K562 (cell line): Measurements from ENCODE around the gene CCDC9. TPM values are rescaled to one million over a fixed set of nuclear protein-coding genes. Genes with fewer than 3 reads are reported as not detected.
A peak's percentile ranks its signal among the peaks of the same experiment; 100 is the strongest.

Source experiments
- AFF1 ChIP-seq, 2 experiments: fragments of 450-650 bp; IDR thresholded peaks; 2 replicates each; pipeline ENCODE4 v1.6.1; 2018; ENCODE audit warnings: mild to moderate bottlenecking in 2 of 2, low read depth in 1 of 2; ENCODE audit not compliant: partially characterized antibody in 2 of 2
- ATF4 ChIP-seq: fragments of 450-650 bp; formaldehyde crosslinking; IDR thresholded peaks from 2 replicates; pipeline ENCODE4 v1.4.0; 2022; ENCODE audit warnings: mild to moderate bottlenecking, moderate library complexity
- CXXC5 ChIP-seq: fragments of 250-450 bp; sonication (Bioruptor Pico); IDR thresholded peaks from 2 replicates; pipeline ENCODE4 v1.8.0; 2022; ENCODE audit warnings: inconsistent platforms, mild to moderate bottlenecking, moderate library complexity
- ELF4 ChIP-seq: fragments of 450-650 bp; formaldehyde crosslinking; IDR thresholded peaks from 2 replicates; pipeline ENCODE4 v1.4.0; 2022; ENCODE audit warnings: missing genetic modification characterization
- FOS ChIP-seq: IDR thresholded peaks from 3 replicates; pipeline ENCODE4 v1.6.1; 2011; ENCODE audit not compliant: insufficient read length; ENCODE audit errors: extremely low read depth
- HDAC6 ChIP-seq: IDR thresholded peaks from 2 replicates; pipeline ENCODE4 v1.6.1; 2012; ENCODE audit warnings: low read depth, mild to moderate bottlenecking, control low read depth, inconsistent platforms, low read length, moderate library complexity
- PPARD ChIP-seq: fragments of 250-450 bp; sonication (Bioruptor Pico); IDR thresholded peaks from 2 replicates; pipeline ENCODE4 v1.8.0; 2022; ENCODE audit warnings: inconsistent platforms, mild to moderate bottlenecking, moderate library complexity
- RB1 ChIP-seq: fragments of 450-650 bp; IDR thresholded peaks from 2 replicates; pipeline ENCODE4 v1.6.1; 2017; ENCODE audit warnings: low read depth, mild to moderate bottlenecking
- SMAD1 ChIP-seq: fragments of 150-350 bp; IDR thresholded peaks from 2 replicates; pipeline ENCODE4 v1.6.1; 2014; ENCODE audit warnings: low read length, low read depth; ENCODE audit not compliant: partially characterized antibody
- SMARCB1 ChIP-seq: IDR thresholded peaks from 2 replicates; pipeline ENCODE4 v1.6.1; 2011; ENCODE audit warnings: improper control_type of control experiment, low read depth; ENCODE audit not compliant: insufficient read length
- TEAD1 ChIP-seq, 2 experiments: fragments of 450-650 bp in 1 of 2; sonication (generic) in 1 of 2; formaldehyde crosslinking; IDR thresholded peaks; 2 replicates each; pipeline versions ENCODE4 v1.4.0 to v1.8.0; 2020 to 2022; ENCODE audit warnings: mild to moderate bottlenecking in 2 of 2, missing genetic modification reagents in 1 of 2
- UBTF ChIP-seq, 2 experiments: IDR thresholded peaks; 2 replicates each; pipeline ENCODE4 v1.6.1; 2012; ENCODE audit warnings: improper control_type of control experiment in 2 of 2, low read depth in 2 of 2, low read length in 2 of 2, borderline replicate concordance in 1 of 2
- ZBTB49 ChIP-seq: sonication (generic); formaldehyde crosslinking; IDR thresholded peaks from 2 replicates; pipeline ENCODE4 v1.8.0; 2022; ENCODE audit warnings: missing genetic modification reagents, mild to moderate bottlenecking, borderline replicate concordance
- ZNF586 ChIP-seq: fragments of 450-650 bp; formaldehyde crosslinking; conservative IDR thresholded peaks from 2 replicates; pipeline ENCODE4 v1.4.0; 2020; ENCODE audit warnings: mild to moderate bottlenecking, moderate library complexity
- ZNF668 ChIP-seq: fragments of 250-450 bp; sonication (Bioruptor Pico); IDR thresholded peaks from 2 replicates; pipeline ENCODE4 v1.8.0; 2022; ENCODE audit warnings: mild to moderate bottlenecking, inconsistent platforms
- ZNF696 ChIP-seq: fragments of 250-450 bp; sonication (Bioruptor Pico); conservative IDR thresholded peaks from 2 replicates; pipeline ENCODE4 v1.4.0; 2020; ENCODE audit warnings: mild to moderate bottlenecking, moderate library complexity
- polyA plus RNA-seq, 8 experiments: library from polyadenylated mRNA; depleted of rRNA in 4 of 8; stranded (reverse) in 5 of 8; unstranded in 3 of 8; fragments of >200 nt; fragmentation: Nextera tagmentation in 2 of 8; fragmentation: Illumina TruSeq in 1 of 8; extraction: Ambion mirVana in 2 of 8; extraction: Trizol in 1 of 8; gene quantifications; 2 replicates each; pipeline versions ENCODE4 v1.2.1 to v1.2.3, GENCODE V29; 2011 to 2014; ENCODE audit warnings: inconsistent platforms in 1 of 8, missing spikeins in 1 of 8
- total RNA-seq, 7 experiments: library from RNA; depleted of rRNA in 6 of 7; stranded (reverse); fragments of >200 nt in 6 of 7; fragmentation: Illumina TruSeq in 2 of 7; extraction: Trizol in 2 of 7; gene quantifications; 2 replicates each; pipeline versions ENCODE4 v1.2.1 to v1.2.3, GENCODE V29; 2011 to 2021; ENCODE audit warnings: low replicate concordance in 1 of 7

The CCDC9 gene
- total and polyA plus RNA-seq, 9 of the 15 experiments (the other 6 are each of a cell fraction or from before 2014, with no cell fraction given), result 0.23 to 38.6 (median 8.4) TPM

GRCh38 chr19:47226426-47227351 lies 29.6 kb upstream of the CCDC9 start (continued):
- peak in 1 of 2 experiments; percentile 47 for TF ChIP-seq AFF1 (IDR thresholded peaks at IDR 0.05; ENCODE audit: low read depth in 1 of 2, partially characterized antibody in 2 of 2)
- TF ChIP-seq ELF4, result no peak
- TF ChIP-seq TEAD1 (CRISPR knock-in tag; IDR thresholded peaks at IDR 0.05), result peak in 1 of 2 experiments; percentile 51; a peak in 2 of 4 replicates
- no peak for TF ChIP-seq SMAD1
- TF ChIP-seq ATF4, result no peak; the same call in 1 of the 2 replicates
- TF ChIP-seq FOS, result no peak
- no peak; the same call in 1 of the 2 replicates for TF ChIP-seq CXXC5
- TF ChIP-seq RB1, result peak; percentile 39; the same call in 1 of the 2 replicates
- no peak; the same call in 1 of the 2 replicates for TF ChIP-seq ZNF586 (CRISPR knock-in tag)
- TF ChIP-seq UBTF (IDR thresholded peaks at IDR 0.05; ENCODE audit: borderline replicate concordance in 1 of 2, low read depth in 2 of 2, low read length in 2 of 2), result no peak; a peak in 1 of 4 replicates
- TF ChIP-seq ZBTB49, result no peak
- no peak for TF ChIP-seq SMARCB1
- 0 out of 2 replicates have a peak, but pooled peaks have one; percentile 8 for TF ChIP-seq ZNF668 (CRISPR knock-in tag)
- TF ChIP-seq PPARD (CRISPR knock-in tag), result no peak
- TF ChIP-seq ZNF696, result no peak
- TF ChIP-seq HDAC6, result 0 out of 2 replicates have a peak, but pooled peaks have one; percentile 2
